Left ventricle myocardium inferior (tissue), 1 donor: ENCODE data around the gene ARHGAP26. TPM values are rescaled to one million over a fixed set of nuclear protein-coding genes. Genes with fewer than 3 reads are reported as not detected.
A peak's percentile ranks its signal among the peaks of the same experiment; 100 is the strongest.

ENCODE experiments used
- DNase-seq: peaks from one replicate; pipeline ENCODE4 v3.0.0-alpha.2; 2020
- H3K27ac ChIP-seq: fragments of 200-600 bp; replicated peaks from 2 replicates; pipeline ENCODE4 v1.8.0; 2021
- H3K27me3 ChIP-seq: fragments of 200-600 bp; 2 replicates; pipeline ENCODE4 v1.8.0; 2021; ENCODE audit warnings: low read depth
- H3K36me3 ChIP-seq: fragments of 200-600 bp; 2 replicates; pipeline ENCODE4 v1.8.0; 2021
- H3K4me1 ChIP-seq: fragments of 200-600 bp; 2 replicates; pipeline ENCODE4 v1.8.0; 2021
- H3K4me3 ChIP-seq: fragments of 200-600 bp; 2 replicates; pipeline ENCODE4 v1.8.0; 2021; ENCODE audit warnings: mild to moderate bottlenecking, moderate library complexity
- H3K9me3 ChIP-seq: fragments of 200-600 bp; replicated peaks from 2 replicates; pipeline ENCODE4 v1.8.0; 2021
- intact Hi-C: fragments of 100-400 bp; cut with micrococcal nuclease; formaldehyde crosslinking; loops from one replicate; pipeline ENCODE4 v1.11.0; 2022
- total RNA-seq: library from RNA; stranded (reverse); fragmentation: NEBNext Ultra II Directional; extraction: Animal tissue kit (Norgen Biotek cat#: 25700); gene quantifications from one replicate; pipeline ENCODE4 v1.2.1, GENCODE V29; 2021
- TF ChIP-seq, protein P1 (sequence below): fragments of 200-600 bp; IDR thresholded peaks from 2 replicates; pipeline ENCODE4 v1.8.0; 2021; ENCODE audit warnings: antibody characterized with exemption, mild to moderate bottlenecking, borderline replicate concordance
- donor health status: DM: no; HTN: yes; CAD: no; lungs with severe emphysema.

The ARHGAP26 gene
- total RNA-seq, 1 donor from 2014 or later: 35.7 TPM

DNA sequence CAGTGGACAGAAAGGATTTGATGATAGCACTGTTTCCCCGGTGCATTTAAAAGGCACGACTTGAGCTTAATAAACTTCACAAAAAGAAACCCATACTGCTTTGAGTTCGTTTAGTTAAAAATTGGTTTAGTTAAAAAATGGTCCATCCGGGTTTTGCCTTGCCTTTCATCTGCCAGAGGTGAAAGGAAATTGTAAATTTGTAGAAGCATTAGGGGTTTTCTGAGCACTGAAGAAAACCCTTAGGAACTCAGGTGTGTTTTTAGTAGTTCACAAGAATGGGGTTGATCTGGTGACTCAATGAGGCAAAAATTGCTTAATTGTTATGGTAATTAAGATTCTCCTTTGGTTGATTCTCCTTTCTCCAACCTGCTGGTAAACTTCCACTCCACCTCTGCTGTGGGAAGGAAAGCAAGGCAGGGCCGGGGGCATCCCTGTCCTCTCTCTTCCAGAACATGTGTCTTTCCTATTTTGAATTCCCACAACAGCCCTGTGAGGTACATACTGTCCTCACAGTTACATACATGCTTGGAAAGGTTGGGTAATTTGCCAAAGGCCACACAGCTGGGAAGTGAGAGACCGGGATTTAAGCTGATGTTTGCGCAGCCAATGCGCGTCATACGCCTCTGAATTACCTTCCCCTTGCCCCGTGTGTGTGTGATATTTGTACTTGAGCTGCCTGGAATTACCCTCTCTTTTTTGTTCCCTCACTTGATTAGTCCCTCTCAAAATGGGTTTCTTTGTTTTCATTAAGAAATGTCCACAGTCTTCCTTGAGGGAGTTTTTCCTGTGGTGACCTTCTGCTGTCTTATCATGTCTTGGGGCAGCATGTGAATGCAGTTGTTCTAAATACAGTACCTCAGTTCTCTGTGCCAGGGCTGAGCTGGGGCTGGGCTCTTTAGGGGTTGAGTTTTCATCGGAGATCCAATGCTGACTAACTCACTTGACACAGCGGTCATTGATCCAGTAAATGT is 94.4 kb downstream of the ARHGAP26 start:
- Histone ChIP-seq H3K27me3 (no peaks in the 10 kb centered on the region), H3K4me1 (peaks cover 99% of the 10 kb centered on the region), H3K27ac (peak overlapping the region; percentile 68), H3K4me3 (no peak overlapping the region), H3K9me3 (no peaks in the 10 kb centered on the region), H3K36me3 (no peaks in the 10 kb centered on the region)
- DNase-seq: no peak
- TF ChIP-seq, protein P1, sequence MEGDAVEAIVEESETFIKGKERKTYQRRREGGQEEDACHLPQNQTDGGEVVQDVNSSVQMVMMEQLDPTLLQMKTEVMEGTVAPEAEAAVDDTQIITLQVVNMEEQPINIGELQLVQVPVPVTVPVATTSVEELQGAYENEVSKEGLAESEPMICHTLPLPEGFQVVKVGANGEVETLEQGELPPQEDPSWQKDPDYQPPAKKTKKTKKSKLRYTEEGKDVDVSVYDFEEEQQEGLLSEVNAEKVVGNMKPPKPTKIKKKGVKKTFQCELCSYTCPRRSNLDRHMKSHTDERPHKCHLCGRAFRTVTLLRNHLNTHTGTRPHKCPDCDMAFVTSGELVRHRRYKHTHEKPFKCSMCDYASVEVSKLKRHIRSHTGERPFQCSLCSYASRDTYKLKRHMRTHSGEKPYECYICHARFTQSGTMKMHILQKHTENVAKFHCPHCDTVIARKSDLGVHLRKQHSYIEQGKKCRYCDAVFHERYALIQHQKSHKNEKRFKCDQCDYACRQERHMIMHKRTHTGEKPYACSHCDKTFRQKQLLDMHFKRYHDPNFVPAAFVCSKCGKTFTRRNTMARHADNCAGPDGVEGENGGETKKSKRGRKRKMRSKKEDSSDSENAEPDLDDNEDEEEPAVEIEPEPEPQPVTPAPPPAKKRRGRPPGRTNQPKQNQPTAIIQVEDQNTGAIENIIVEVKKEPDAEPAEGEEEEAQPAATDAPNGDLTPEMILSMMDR: no peak
- intact Hi-C loops: no loop called here

DNA sequence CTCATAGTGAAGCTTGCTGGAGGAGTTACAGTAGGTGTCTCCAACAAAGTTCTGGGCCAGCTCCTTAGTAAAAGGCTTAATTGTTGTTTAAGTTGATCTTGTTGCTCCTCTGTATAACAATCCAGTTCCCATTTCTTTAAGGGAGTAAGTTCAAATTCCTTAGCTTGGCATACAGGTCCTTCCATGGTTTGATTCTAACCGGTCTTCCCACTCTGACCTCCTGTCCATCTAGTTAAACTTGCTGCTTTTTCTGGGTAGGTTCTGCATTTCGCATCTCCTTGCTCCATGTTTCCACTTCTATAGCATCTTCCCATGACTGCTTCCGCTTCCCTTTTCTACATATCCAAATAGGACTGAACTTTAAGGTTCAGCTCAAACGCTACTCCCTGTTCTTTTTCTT is 95.5 kb downstream of the ARHGAP26 start:
- Histone ChIP-seq H3K27ac (peak overlapping the region; percentile 68), H3K4me1 (peaks cover 99% of the 10 kb centered on the region), H3K27me3 (no peaks in the 10 kb centered on the region), H3K9me3 (no peaks in the 10 kb centered on the region), H3K36me3 (no peaks in the 10 kb centered on the region), H3K4me3 (no peak overlapping the region)
- TF ChIP-seq, protein P1: no peak
- DNase-seq: no peak
- intact Hi-C loops: no loop called here

DNA sequence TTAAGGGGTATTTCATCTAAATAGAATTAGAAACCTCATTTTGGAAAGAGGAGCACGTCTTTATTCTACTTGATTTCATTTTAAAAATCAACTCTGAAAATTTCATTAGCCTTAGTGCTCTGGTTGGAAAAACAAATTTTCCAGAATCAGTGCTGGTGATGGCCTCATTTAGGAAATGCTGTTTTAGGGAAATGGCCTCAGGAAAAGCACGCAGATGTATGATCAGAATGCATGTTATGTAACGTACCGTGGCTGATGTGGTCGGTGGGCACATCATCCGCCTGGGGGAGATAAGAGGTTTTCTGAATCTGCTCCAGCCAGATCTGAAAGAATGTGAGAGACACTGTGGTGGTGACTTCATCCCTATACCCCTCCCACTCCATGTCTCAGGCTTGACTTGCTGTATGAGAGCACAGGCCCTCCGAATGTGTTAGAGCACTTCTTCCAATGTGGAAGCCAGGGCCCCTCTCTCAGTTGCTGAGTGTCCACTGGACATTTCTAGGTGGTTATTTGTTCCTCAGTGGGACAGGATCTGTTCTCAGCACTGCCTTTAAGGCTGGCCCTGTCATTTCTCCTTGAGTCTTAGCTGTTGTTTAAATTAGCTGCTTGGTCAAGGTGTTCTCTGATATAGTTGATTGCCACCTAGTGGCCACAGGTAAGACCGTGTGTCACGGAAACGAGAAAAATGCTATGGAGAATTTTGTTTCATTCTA is 96.5 kb downstream of the ARHGAP26 start:
- Histone ChIP-seq H3K4me1 (peaks cover 99% of the 10 kb centered on the region), H3K36me3 (no peaks in the 10 kb centered on the region), H3K4me3 (no peak overlapping the region), H3K27ac (no peak overlapping the region), H3K9me3 (no peaks in the 10 kb centered on the region), H3K27me3 (no peaks in the 10 kb centered on the region)
- no peak for DNase-seq
- intact Hi-C loops: no loop called here
- TF ChIP-seq, protein P1: peak; percentile 66

DNA sequence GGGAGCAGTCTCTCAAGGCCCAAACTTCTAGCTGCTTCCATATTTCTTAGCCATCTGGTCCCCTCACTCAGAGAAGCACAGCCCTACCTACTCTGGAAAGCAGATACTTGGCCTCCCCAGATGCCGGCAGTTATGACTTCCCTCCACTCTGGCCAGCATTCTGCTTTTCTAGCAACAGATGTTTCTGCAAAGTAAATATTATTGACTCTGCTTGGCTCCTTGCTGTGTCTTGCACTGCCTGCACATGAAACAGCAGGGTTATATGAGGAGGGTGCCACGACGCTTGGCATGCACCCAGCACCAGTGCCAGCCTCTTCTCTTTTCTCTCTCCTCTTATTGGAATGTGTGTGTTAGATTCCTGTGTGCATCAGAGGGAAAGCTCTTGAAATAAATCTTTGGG is 99.7 kb downstream of the ARHGAP26 start:
- intact Hi-C loops: loop anchor here (5.0 kb wide), 1 partner anchor 98 kb away; the partner anchor contains the start of gene ARHGAP26

More for the DNA sequence above, 99.7 kb downstream of the ARHGAP26 start:
- no peak overlapping the region for H3K4me3 ChIP-seq
- H3K27me3 ChIP-seq: no peaks in the 10 kb centered on the region
- no peak for DNase-seq
- H3K9me3 ChIP-seq: no peaks in the 10 kb centered on the region
- TF ChIP-seq, protein P1: no peak
- peak overlapping the region; percentile 17 for H3K27ac ChIP-seq
- no peaks in the 10 kb centered on the region for H3K36me3 ChIP-seq
- peaks cover 99% of the 10 kb centered on the region for H3K4me1 ChIP-seq
